A673 (cell line): ENCODE measurements around the gene SMIM32.

Source experiments
- CTCF ChIP-seq: fragments of 300-800, 200-600 bp; sonication (generic); conservative IDR thresholded peaks from 2 replicates; pipeline ENCODE4 v1.5.1; 2017; ENCODE audit warnings: low read depth, mild to moderate bottlenecking, antibody characterized with exemption, low read length, moderate library complexity, mixed read lengths
- EZH2 ChIP-seq: fragments of 200-600 bp; sonication (generic); IDR thresholded peaks from 2 replicates; pipeline ENCODE4 v1.6.1; 2017; ENCODE audit warnings: borderline replicate concordance, low read depth, mild to moderate bottlenecking, mixed read lengths, antibody characterized with exemption, low read length; ENCODE audit not compliant: poor library complexity, severe bottlenecking

DNA sequence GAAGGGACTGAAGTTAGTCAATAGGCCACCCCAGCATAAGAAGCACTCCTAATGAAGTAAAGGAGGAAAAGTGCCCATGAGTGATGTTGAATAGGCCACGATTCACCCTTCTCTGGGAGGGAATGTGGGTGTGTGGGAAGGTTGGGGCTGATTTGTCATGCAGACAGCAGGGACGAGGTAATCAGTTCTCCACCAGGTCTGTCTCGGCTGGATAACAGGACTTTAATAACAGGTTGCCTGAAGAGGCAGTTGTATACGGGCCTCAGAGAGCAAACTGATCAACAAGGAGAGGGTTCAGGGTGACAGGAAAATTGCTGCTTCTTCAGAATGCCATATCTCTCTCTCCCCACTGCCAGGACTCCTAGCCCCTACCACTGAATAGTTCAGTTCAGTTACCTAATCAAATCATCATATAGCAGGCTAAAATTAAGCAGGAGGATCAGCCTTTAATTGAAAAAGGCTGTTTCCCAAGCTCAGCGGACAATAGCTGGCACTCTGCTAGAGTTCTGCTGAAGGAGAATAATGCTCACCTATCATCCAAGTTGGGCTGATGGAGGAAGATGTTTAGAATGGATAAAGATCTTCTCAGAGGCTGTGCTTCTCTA lies 43.6 kb upstream of the SMIM32 start:
- TF ChIP-seq CTCF: no peak
- no peak for TF ChIP-seq EZH2
